Nephron progenitor cell (in vitro differentiated cells): ENCODE data around the gene CPNE5.

ENCODE experiments used
- DNase-seq: peaks from one replicate; pipeline ENCODE4 v3.0.0; 2021
- H3K27ac Mint-ChIP-seq: 2 replicates; pipeline ENCODE4 v1.8.0; 2021; ENCODE audit warnings: mild to moderate bottlenecking, moderate library complexity, mixed read lengths
- H3K27me3 Mint-ChIP-seq: 2 replicates; pipeline ENCODE4 v1.8.0; 2021; ENCODE audit warnings: mild to moderate bottlenecking, low read depth, mixed read lengths; ENCODE audit not compliant: poor library complexity
- H3K36me3 Mint-ChIP-seq: 2 replicates; pipeline ENCODE4 v1.8.0; 2021; ENCODE audit warnings: low read depth, mixed read lengths
- H3K4me1 Mint-ChIP-seq: 2 replicates; pipeline ENCODE4 v1.8.0; 2021; ENCODE audit warnings: mixed read lengths
- H3K4me3 Mint-ChIP-seq: 2 replicates; pipeline ENCODE4 v1.8.0; 2021; ENCODE audit warnings: mild to moderate bottlenecking, moderate library complexity, mixed read lengths
- H3K9me3 Mint-ChIP-seq: 2 replicates; pipeline ENCODE4 v1.8.0; 2021; ENCODE audit warnings: mild to moderate bottlenecking, moderate library complexity, mixed read lengths
- CTCF ChIP-seq: fragments of 200-600 bp; sonication (generic); IDR thresholded peaks from 2 replicates; pipeline ENCODE4 v1.5.0; 2021; ENCODE audit warnings: antibody characterized with exemption

Gene CPNE5

GRCh38 chr6:36739947-36740817 is 99.1 kb downstream of the CPNE5 start:
- no peaks in the 10 kb centered on the region for H3K9me3 Mint-ChIP-seq
- no peaks in the 10 kb centered on the region for H3K36me3 Mint-ChIP-seq
- TF ChIP-seq CTCF: no peak
- no peak overlapping the region for H3K27ac Mint-ChIP-seq
- peaks cover 12% of the 10 kb centered on the region for H3K4me1 Mint-ChIP-seq
- peaks cover 3% of the 10 kb centered on the region for H3K27me3 Mint-ChIP-seq
- no peak overlapping the region for H3K4me3 Mint-ChIP-seq
- DNase-seq: no peak

- Mint-ChIP-seq H3K27ac (no peak overlapping the region), H3K9me3 (no peaks in the 10 kb centered on the region), H3K4me3 (no peak overlapping the region), H3K36me3 (no peaks in the 10 kb centered on the region), H3K27me3 (peaks cover 9% of the 10 kb centered on the region), H3K4me1 (peaks cover 6% of the 10 kb centered on the region)
- no peak for DNase-seq
- no peak for TF ChIP-seq CTCF
Observed at GRCh38 chr6:36738108-36738507, 101.1 kb downstream of the CPNE5 start.

GRCh38 chr6:36737043-36737785 is 102.0 kb downstream of the CPNE5 start:
- peaks cover 6% of the 10 kb centered on the region for H3K4me1 Mint-ChIP-seq
- H3K27ac Mint-ChIP-seq: no peak overlapping the region
- DNase-seq: no peak
- no peaks in the 10 kb centered on the region for H3K9me3 Mint-ChIP-seq
- no peak overlapping the region for H3K4me3 Mint-ChIP-seq
- peaks cover 9% of the 10 kb centered on the region for H3K27me3 Mint-ChIP-seq
- no peak for TF ChIP-seq CTCF
- no peaks in the 10 kb centered on the region for H3K36me3 Mint-ChIP-seq

- H3K27me3 Mint-ChIP-seq: peaks cover 9% of the 10 kb centered on the region
- no peaks in the 10 kb centered on the region for H3K36me3 Mint-ChIP-seq
- no peak overlapping the region for H3K27ac Mint-ChIP-seq
- no peak for DNase-seq
- TF ChIP-seq CTCF: no peak
- H3K4me1 Mint-ChIP-seq: peaks cover 6% of the 10 kb centered on the region
- no peak overlapping the region for H3K4me3 Mint-ChIP-seq
- H3K9me3 Mint-ChIP-seq: no peaks in the 10 kb centered on the region
Observed at GRCh38 chr6:36735110-36736071, 103.9 kb downstream of the CPNE5 start.

GRCh38 chr6:36734486-36735060 is 104.7 kb downstream of the CPNE5 start:
- no peak for DNase-seq
- H3K4me1 Mint-ChIP-seq: peaks cover 6% of the 10 kb centered on the region
- no peak overlapping the region for H3K27ac Mint-ChIP-seq
- no peaks in the 10 kb centered on the region for H3K9me3 Mint-ChIP-seq
- no peak for TF ChIP-seq CTCF
- no peak overlapping the region for H3K4me3 Mint-ChIP-seq
- H3K27me3 Mint-ChIP-seq: peaks cover 6% of the 10 kb centered on the region
- no peaks in the 10 kb centered on the region for H3K36me3 Mint-ChIP-seq
